Stimulated activated naive CD8-positive, alpha-beta T cell treated with anti-CD3 and anti-CD28 coated beads, Interleukin-15, Interleukin-2, amounts not matched to agents 100 ng/mL and 50 ng/mL, for 24 hours (primary cell): ENCODE data around the gene MYO9A.

Source experiments
- H3K27ac Mint-ChIP-seq: one replicate; pipeline ENCODE4 v1.8.0; 2021; ENCODE audit warnings: mild to moderate bottlenecking, mixed read lengths
- H3K27me3 Mint-ChIP-seq: one replicate; pipeline ENCODE4 v1.8.0; 2021; ENCODE audit warnings: mixed read lengths
- H3K36me3 Mint-ChIP-seq: one replicate; pipeline ENCODE4 v1.8.0; 2021; ENCODE audit warnings: low read depth, mixed read lengths
- H3K4me1 Mint-ChIP-seq: one replicate; pipeline ENCODE4 v1.8.0; 2021; ENCODE audit warnings: low read depth, mixed read lengths
- H3K4me3 Mint-ChIP-seq: one replicate; pipeline ENCODE4 v1.8.0; 2021; ENCODE audit warnings: mild to moderate bottlenecking, mixed read lengths
- H3K9me3 Mint-ChIP-seq: one replicate; pipeline ENCODE4 v1.8.0; 2021; ENCODE audit warnings: mixed read lengths

The MYO9A gene

GRCh38 chr15:72118017-72118978 lies at the start of gene MYO9A, which contains the start of gene SENP8:
Gene MYO9A (minus strand): TSS chr15:72118150. CDS start chr15:72046563, 71,587 bp downstream.
Gene SENP8 (plus strand): TSS chr15:72118403. CDS start chr15:72139624, 21,221 bp downstream.
- no peaks in the 10 kb centered on the region for H3K36me3 Mint-ChIP-seq
- no peaks in the 10 kb centered on the region for H3K9me3 Mint-ChIP-seq
- H3K4me3 Mint-ChIP-seq: peak within 1 kb of the TSS; percentile 95
- H3K27ac Mint-ChIP-seq: peak within 1 kb of the TSS; percentile 98
- no peaks in the 10 kb centered on the region for H3K27me3 Mint-ChIP-seq
- H3K4me1 Mint-ChIP-seq: peaks cover 32% of the 10 kb centered on the region

GRCh38 chr15:72167445-72167844 lies 49.5 kb upstream of the MYO9A start:
- no peak overlapping the region for H3K27ac Mint-ChIP-seq
- H3K4me1 Mint-ChIP-seq: no peaks in the 10 kb centered on the region
- no peaks in the 10 kb centered on the region for H3K36me3 Mint-ChIP-seq
- H3K9me3 Mint-ChIP-seq: no peaks in the 10 kb centered on the region
- no peaks in the 10 kb centered on the region for H3K27me3 Mint-ChIP-seq
- no peak overlapping the region for H3K4me3 Mint-ChIP-seq

DNA sequence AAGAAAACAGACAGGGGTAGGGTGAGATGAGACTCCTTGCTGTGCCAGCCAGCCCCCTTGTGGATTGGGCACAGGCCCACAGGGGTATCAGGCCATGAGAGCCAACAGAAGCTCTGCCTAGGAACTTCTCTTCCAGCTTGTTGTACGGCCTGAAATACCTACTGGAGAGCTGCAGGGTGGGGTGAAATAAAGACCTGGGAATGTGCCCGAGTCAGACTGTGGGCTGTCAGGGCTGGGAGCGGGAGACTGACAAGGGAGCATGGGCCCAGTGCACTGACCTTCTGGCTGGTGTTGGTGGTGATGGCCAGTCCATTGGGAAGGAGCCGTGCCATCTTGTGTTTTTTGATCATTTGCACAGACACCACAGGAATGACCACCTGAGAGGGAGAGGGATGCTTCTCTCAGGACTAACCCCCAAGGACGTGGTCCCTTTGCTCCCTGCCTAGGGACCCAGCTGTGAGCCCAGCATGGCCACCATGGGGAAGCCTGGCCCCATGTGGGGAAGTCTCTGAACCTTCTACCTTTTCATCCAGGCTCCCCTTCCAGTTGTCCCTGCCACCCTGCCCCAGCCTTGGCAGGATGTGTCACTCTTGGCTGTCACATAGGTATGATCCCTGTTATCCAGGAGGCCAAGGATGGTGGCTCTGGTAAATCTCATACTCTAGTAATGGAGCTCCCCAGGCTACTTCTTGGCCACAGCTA lies 48.9 kb upstream of the MYO9A start:
- H3K36me3 Mint-ChIP-seq: no peaks in the 10 kb centered on the region
- H3K27ac Mint-ChIP-seq: no peak overlapping the region
- H3K4me1 Mint-ChIP-seq: no peaks in the 10 kb centered on the region
- no peaks in the 10 kb centered on the region for H3K9me3 Mint-ChIP-seq
- no peak overlapping the region for H3K4me3 Mint-ChIP-seq
- no peaks in the 10 kb centered on the region for H3K27me3 Mint-ChIP-seq

DNA sequence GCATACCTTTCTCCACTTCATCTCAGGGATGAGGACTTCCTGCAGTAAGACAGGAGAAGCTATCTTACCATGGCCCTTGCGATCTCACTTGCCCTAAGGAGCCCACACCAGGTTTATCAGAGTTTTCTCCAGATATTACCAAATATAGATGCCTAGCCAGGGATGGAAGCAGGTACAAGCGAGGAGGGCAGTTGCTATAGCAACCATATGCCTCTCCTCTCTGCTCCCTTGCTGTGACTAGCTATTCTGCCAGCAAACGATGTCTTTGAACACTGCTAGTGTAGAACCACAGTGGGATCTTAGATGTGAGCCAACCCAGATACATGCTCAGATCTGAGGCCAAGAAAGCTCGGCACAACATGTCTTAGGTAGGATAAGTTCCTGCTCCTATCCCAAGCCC lies 45.8 kb upstream of the MYO9A start:
- H3K4me3 Mint-ChIP-seq: no peak overlapping the region
- no peaks in the 10 kb centered on the region for H3K27me3 Mint-ChIP-seq
- no peaks in the 10 kb centered on the region for H3K4me1 Mint-ChIP-seq
- H3K36me3 Mint-ChIP-seq: no peaks in the 10 kb centered on the region
- H3K27ac Mint-ChIP-seq: no peak overlapping the region
- no peaks in the 10 kb centered on the region for H3K9me3 Mint-ChIP-seq

- H3K4me1 Mint-ChIP-seq: no peaks in the 10 kb centered on the region
- H3K9me3 Mint-ChIP-seq: no peaks in the 10 kb centered on the region
Observed at GRCh38 chr15:72162569-72162968, 44.6 kb upstream of the MYO9A start.

GRCh38 chr15:72161361-72162132 lies 43.6 kb upstream of the MYO9A start:
- Mint-ChIP-seq H3K36me3 (no peaks in the 10 kb centered on the region), H3K9me3 (no peaks in the 10 kb centered on the region), H3K27ac (no peak overlapping the region), H3K4me1 (no peaks in the 10 kb centered on the region), H3K4me3 (no peak overlapping the region), H3K27me3 (no peaks in the 10 kb centered on the region)

More at GRCh38 chr15:72162569-72162968, 44.6 kb upstream of the MYO9A start:
- Mint-ChIP-seq H3K27ac (no peak overlapping the region), H3K36me3 (no peaks in the 10 kb centered on the region), H3K27me3 (no peaks in the 10 kb centered on the region), H3K4me3 (no peak overlapping the region)

DNA sequence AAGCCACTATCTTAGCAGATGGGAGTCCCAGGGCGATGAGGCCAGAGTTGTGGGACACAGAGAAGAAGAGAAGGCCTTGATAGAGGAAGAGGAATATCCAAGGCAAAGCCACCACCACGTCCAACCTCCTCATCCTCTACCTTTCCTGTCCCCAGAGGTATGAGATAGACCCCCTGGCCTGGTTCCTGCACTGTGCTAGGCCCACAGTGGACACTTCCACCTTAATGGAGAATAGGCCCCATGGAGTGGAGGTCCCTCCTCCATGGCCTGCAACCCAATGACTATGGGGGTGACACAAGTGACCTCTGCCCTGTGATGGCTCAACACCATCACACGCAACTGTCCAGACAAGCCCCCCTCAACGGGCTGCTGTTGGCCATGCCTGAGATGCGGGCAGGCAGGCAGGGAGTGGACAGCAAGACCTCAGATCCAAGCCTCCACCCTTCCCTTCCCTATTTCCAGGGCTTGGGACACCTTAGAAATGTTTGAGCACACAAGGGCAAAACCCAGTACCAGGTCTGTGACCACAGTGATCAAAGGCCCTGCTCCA lies 42.8 kb upstream of the MYO9A start:
- no peak overlapping the region for H3K27ac Mint-ChIP-seq
- H3K36me3 Mint-ChIP-seq: no peaks in the 10 kb centered on the region
- no peaks in the 10 kb centered on the region for H3K27me3 Mint-ChIP-seq

DNA sequence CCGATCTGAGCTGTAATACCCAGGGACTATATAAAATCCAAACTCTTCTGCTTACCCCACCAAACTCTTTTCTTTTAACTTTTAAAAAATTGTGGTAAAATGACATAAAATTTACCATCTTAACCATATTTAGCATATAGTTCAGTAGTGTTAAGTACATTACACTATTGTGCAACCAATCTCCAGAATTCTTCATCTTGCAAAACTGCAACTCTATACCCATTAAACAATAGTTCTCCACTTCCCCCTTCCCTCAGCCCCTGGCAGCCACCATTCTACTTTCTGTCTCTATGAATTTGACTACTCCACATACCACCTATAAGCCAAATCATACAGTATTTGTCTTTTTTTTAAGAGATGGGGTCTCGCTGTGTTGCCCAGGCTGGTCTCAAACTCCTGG lies 39.0 kb upstream of the MYO9A start:
- no peak overlapping the region for H3K27ac Mint-ChIP-seq
- H3K4me3 Mint-ChIP-seq: no peak overlapping the region
- no peaks in the 10 kb centered on the region for H3K4me1 Mint-ChIP-seq

More for the DNA sequence above, 42.8 kb upstream of the MYO9A start:
- no peaks in the 10 kb centered on the region for H3K9me3 Mint-ChIP-seq
- H3K4me1 Mint-ChIP-seq: no peaks in the 10 kb centered on the region
- no peak overlapping the region for H3K4me3 Mint-ChIP-seq

GRCh38 chr15:72155635-72156616 lies 38.0 kb upstream of the MYO9A start:
- H3K4me3 Mint-ChIP-seq: peak overlapping the region; percentile 68
- no peak overlapping the region for H3K27ac Mint-ChIP-seq
- H3K4me1 Mint-ChIP-seq: no peaks in the 10 kb centered on the region
- no peaks in the 10 kb centered on the region for H3K27me3 Mint-ChIP-seq
- no peaks in the 10 kb centered on the region for H3K36me3 Mint-ChIP-seq
- H3K9me3 Mint-ChIP-seq: no peaks in the 10 kb centered on the region

More for the DNA sequence above, 39.0 kb upstream of the MYO9A start:
- H3K27me3 Mint-ChIP-seq: no peaks in the 10 kb centered on the region
- H3K36me3 Mint-ChIP-seq: no peaks in the 10 kb centered on the region
- H3K9me3 Mint-ChIP-seq: no peaks in the 10 kb centered on the region

GRCh38 chr15:72155003-72155621 lies 37.2 kb upstream of the MYO9A start:
- H3K9me3 Mint-ChIP-seq: no peaks in the 10 kb centered on the region
- H3K36me3 Mint-ChIP-seq: no peaks in the 10 kb centered on the region
- no peaks in the 10 kb centered on the region for H3K4me1 Mint-ChIP-seq
- H3K4me3 Mint-ChIP-seq: peak overlapping the region; percentile 30
- no peak overlapping the region for H3K27ac Mint-ChIP-seq
- H3K27me3 Mint-ChIP-seq: no peaks in the 10 kb centered on the region

DNA sequence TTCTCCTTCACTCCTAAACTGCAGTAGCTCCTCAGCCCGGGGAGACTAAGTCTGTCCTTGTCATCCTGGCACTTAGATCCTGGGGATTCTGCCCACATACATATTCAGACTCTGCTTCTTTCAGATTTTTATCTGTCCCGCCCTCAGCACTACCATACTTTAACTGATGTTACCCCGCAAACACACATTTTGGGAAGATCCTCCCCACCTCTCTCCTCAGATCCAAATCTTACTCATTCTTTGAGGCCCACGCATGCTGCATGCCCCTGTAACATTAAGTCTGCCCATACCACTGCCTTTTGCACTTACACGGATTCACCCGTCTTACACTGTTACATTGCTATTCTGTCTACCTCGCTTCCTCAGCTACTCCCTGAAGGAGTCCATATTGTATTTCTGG lies 36.4 kb upstream of the MYO9A start:
- Mint-ChIP-seq H3K4me3 (no peak overlapping the region), H3K27me3 (no peaks in the 10 kb centered on the region), H3K36me3 (no peaks in the 10 kb centered on the region), H3K9me3 (no peaks in the 10 kb centered on the region), H3K4me1 (no peaks in the 10 kb centered on the region), H3K27ac (no peak overlapping the region)

- no peaks in the 10 kb centered on the region for H3K27me3 Mint-ChIP-seq
- no peaks in the 10 kb centered on the region for H3K9me3 Mint-ChIP-seq
- no peak overlapping the region for H3K27ac Mint-ChIP-seq
- H3K4me1 Mint-ChIP-seq: no peaks in the 10 kb centered on the region
- H3K36me3 Mint-ChIP-seq: no peaks in the 10 kb centered on the region
- H3K4me3 Mint-ChIP-seq: no peak overlapping the region
Observed at GRCh38 chr15:72153269-72154000, 35.5 kb upstream of the MYO9A start.

- Mint-ChIP-seq H3K4me3 (no peak overlapping the region), H3K36me3 (no peaks in the 10 kb centered on the region), H3K27ac (no peak overlapping the region), H3K4me1 (no peaks in the 10 kb centered on the region), H3K27me3 (no peaks in the 10 kb centered on the region), H3K9me3 (no peaks in the 10 kb centered on the region)
Observed at GRCh38 chr15:72147418-72147817, 29.5 kb upstream of the MYO9A start.
